Stimulated activated CD8-positive, alpha-beta memory T cell treated with anti-CD3 and anti-CD28 coated beads, Interleukin-12 subunit alpha, Interleukin-12 subunit beta, amount 100 ng/mL, for 4 hours (primary cell): ENCODE measurements around the gene LIPE.

Experiments
- DNase-seq: peaks from one replicate; pipeline ENCODE4 v3.0.0-alpha.2; 2020; ENCODE audit warnings: low read depth

Gene LIPE

GRCh38 chr19:42380155-42380554 lies 47.0 kb downstream of the LIPE start:
- no peak for DNase-seq

- DNase-seq: no peak
Observed at GRCh38 chr19:42378225-42379215, 48.7 kb downstream of the LIPE start.

- DNase-seq: no peak
Observed at GRCh38 chr19:42376177-42376555, 51.0 kb downstream of the LIPE start.

- no peak for DNase-seq
Observed at GRCh38 chr19:42375415-42376176, 51.6 kb downstream of the LIPE start.

- no peak for DNase-seq
Observed at GRCh38 chr19:42374826-42375376, 52.3 kb downstream of the LIPE start.

GRCh38 chr19:42370626-42371175 lies 56.5 kb downstream of the LIPE start:
- no peak for DNase-seq

GRCh38 chr19:42370068-42370520 lies 57.1 kb downstream of the LIPE start:
- DNase-seq: no peak

GRCh38 chr19:42369433-42370067 lies 57.6 kb downstream of the LIPE start:
- no peak for DNase-seq

GRCh38 chr19:42368765-42369164 lies 58.4 kb downstream of the LIPE start:
- no peak for DNase-seq

- no peak for DNase-seq
Observed at GRCh38 chr19:42368360-42368759, 58.8 kb downstream of the LIPE start.

- no peak for DNase-seq
Observed at GRCh38 chr19:42367929-42368328, 59.3 kb downstream of the LIPE start.

GRCh38 chr19:42366673-42367072 lies 60.5 kb downstream of the LIPE start:
- DNase-seq: no peak

- no peak for DNase-seq
Observed at GRCh38 chr19:42363614-42364346, 63.4 kb downstream of the LIPE start.

GRCh38 chr19:42362891-42363440 lies 64.2 kb downstream of the LIPE start:
- DNase-seq: no peak

- DNase-seq: no peak
Observed at GRCh38 chr19:42362342-42362741, 64.8 kb downstream of the LIPE start.

GRCh38 chr19:42361545-42361910 lies 65.7 kb downstream of the LIPE start:
- no peak for DNase-seq

GRCh38 chr19:42360787-42361544 lies 66.2 kb downstream of the LIPE start:
- DNase-seq: no peak

GRCh38 chr19:42357290-42357689 lies 69.9 kb downstream of the LIPE start:
- no peak for DNase-seq

GRCh38 chr19:42356686-42357085 lies 70.5 kb downstream of the LIPE start:
- DNase-seq: no peak

GRCh38 chr19:42355896-42356295 lies 71.3 kb downstream of the LIPE start:
- no peak for DNase-seq
